ENCODE results near the gene PAXX. TPM values are rescaled to one million over a fixed set of nuclear protein-coding genes. Genes with fewer than 3 reads are reported as not detected.

Gene PAXX
- total RNA-seq, 1 donor from 2014 or later: 50.7 TPM

- H3K27ac Mint-ChIP-seq (ENCODE audit: unreplicated experiment): no peak overlapping the region
These were observed 20.7 kb downstream of the PAXX start for GRCh38 chr9:137012694-137013570.

GRCh38 chr9:137013571-137013940, 21.3 kb downstream of the PAXX start:
- H3K4me1 Mint-ChIP-seq (ENCODE audit: low read depth, unreplicated experiment): no peaks in the 10 kb centered on the region
- H3K9me3 Mint-ChIP-seq (ENCODE audit: unreplicated experiment): peaks cover 1% of the 10 kb centered on the region
- no peaks in the 10 kb centered on the region for H3K36me3 Mint-ChIP-seq (ENCODE audit: unreplicated experiment)
- no peak for TF ChIP-seq CTCF (IDR thresholded peaks at IDR 0.05; ENCODE audit: partially characterized antibody, unreplicated experiment)
- no peak overlapping the region for H3K27ac Mint-ChIP-seq (ENCODE audit: unreplicated experiment)
- H3K4me3 Mint-ChIP-seq (ENCODE audit: unreplicated experiment): no peak overlapping the region
- no peak for DNase-seq
- peaks cover 4% of the 10 kb centered on the region for H3K27me3 Mint-ChIP-seq (ENCODE audit: unreplicated experiment)

More at GRCh38 chr9:137012694-137013570, 20.7 kb downstream of the PAXX start:
- H3K27me3 Mint-ChIP-seq (ENCODE audit: unreplicated experiment): peaks cover 4% of the 10 kb centered on the region
- peaks cover 1% of the 10 kb centered on the region for H3K9me3 Mint-ChIP-seq (ENCODE audit: unreplicated experiment)
- DNase-seq: no peak
- no peaks in the 10 kb centered on the region for H3K36me3 Mint-ChIP-seq (ENCODE audit: unreplicated experiment)
- no peak overlapping the region for H3K4me3 Mint-ChIP-seq (ENCODE audit: unreplicated experiment)
- no peak for TF ChIP-seq CTCF (IDR thresholded peaks at IDR 0.05; ENCODE audit: partially characterized antibody, unreplicated experiment)
- H3K4me1 Mint-ChIP-seq (ENCODE audit: low read depth, unreplicated experiment): no peaks in the 10 kb centered on the region

- no peak for DNase-seq
- H3K27ac Mint-ChIP-seq (ENCODE audit: unreplicated experiment): no peak overlapping the region
- no peaks in the 10 kb centered on the region for H3K36me3 Mint-ChIP-seq (ENCODE audit: unreplicated experiment)
- H3K4me3 Mint-ChIP-seq (ENCODE audit: unreplicated experiment): no peak overlapping the region
- peaks cover 4% of the 10 kb centered on the region for H3K27me3 Mint-ChIP-seq (ENCODE audit: unreplicated experiment)
- no peaks in the 10 kb centered on the region for H3K4me1 Mint-ChIP-seq (ENCODE audit: low read depth, unreplicated experiment)
- no peak for TF ChIP-seq CTCF (IDR thresholded peaks at IDR 0.05; ENCODE audit: partially characterized antibody, unreplicated experiment)
- peaks cover 1% of the 10 kb centered on the region for H3K9me3 Mint-ChIP-seq (ENCODE audit: unreplicated experiment)
These were observed 21.9 kb downstream of the PAXX start for GRCh38 chr9:137014166-137014565.

DNA sequence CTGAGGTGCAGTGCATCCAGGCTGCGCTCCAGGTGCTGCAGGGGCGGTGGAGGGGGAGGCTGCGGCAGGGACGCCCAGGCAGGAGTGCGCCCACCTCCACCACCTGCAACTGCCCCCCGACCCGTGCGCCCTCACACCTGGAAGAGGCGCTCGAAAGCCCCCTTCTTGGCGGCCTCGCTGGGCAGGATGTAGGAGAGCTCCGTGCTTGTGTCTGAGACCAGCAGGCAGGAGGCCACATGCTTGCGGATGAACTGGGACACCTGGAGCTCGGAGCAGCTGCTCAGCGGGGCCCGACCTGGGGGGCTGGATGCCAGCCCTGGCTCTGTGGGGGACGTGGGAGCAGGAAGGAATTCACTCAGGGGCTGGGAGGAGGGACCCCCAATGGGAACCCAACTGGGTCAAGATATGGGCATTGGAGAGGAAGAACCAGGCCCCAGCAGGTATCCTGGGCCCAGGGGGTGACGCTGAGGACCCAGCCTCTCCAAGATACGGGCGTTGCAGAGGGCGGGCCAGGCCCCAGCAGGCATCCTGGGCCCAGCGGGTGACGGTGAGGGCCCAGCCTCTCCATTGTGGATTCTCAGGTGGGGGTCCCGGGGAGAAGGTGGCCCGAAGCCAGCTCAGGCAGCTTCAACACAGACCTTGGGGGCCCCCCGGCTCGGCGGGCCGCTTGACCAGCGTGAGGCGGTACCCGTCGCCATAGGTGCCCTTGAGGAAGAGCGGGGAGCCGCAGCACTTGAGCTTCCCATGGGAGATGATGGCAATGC, 22.7 kb downstream of the PAXX start:
- H3K9me3 Mint-ChIP-seq (ENCODE audit: unreplicated experiment): peaks cover 1% of the 10 kb centered on the region
- DNase-seq: no peak
- H3K36me3 Mint-ChIP-seq (ENCODE audit: unreplicated experiment): no peaks in the 10 kb centered on the region
- TF ChIP-seq CTCF (IDR thresholded peaks at IDR 0.05; ENCODE audit: partially characterized antibody, unreplicated experiment): no peak
- H3K27me3 Mint-ChIP-seq (ENCODE audit: unreplicated experiment): peaks cover 4% of the 10 kb centered on the region
- H3K27ac Mint-ChIP-seq (ENCODE audit: unreplicated experiment): no peak overlapping the region
- H3K4me1 Mint-ChIP-seq (ENCODE audit: low read depth, unreplicated experiment): no peaks in the 10 kb centered on the region
- H3K4me3 Mint-ChIP-seq (ENCODE audit: unreplicated experiment): no peak overlapping the region

DNA sequence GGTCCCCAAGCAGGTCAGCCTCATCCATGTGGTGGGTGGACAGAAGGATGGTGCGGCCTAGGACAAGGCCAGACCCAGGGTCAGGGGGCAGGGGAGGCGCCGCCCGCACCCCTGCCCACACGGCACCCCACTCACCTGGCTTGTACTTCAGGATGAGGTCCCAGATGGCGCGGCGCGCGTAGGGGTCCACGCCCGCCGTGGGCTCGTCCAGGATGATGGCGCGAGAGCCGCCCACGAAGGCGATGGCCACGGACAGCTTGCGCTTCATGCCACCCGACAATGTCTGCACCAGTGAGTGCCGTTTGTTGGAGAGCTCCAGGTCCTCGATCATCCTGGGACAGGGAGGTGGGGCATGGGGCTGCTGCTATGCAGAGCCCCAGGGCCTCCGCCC, 23.3 kb downstream of the PAXX start:
- Mint-ChIP-seq H3K27ac (ENCODE audit: unreplicated experiment) (no peak overlapping the region), H3K4me3 (ENCODE audit: unreplicated experiment) (no peak overlapping the region), H3K4me1 (ENCODE audit: low read depth, unreplicated experiment) (no peaks in the 10 kb centered on the region), H3K36me3 (ENCODE audit: unreplicated experiment) (no peaks in the 10 kb centered on the region), H3K27me3 (ENCODE audit: unreplicated experiment) (peaks cover 4% of the 10 kb centered on the region), H3K9me3 (ENCODE audit: unreplicated experiment) (peaks cover 1% of the 10 kb centered on the region)
- TF ChIP-seq CTCF (IDR thresholded peaks at IDR 0.05; ENCODE audit: partially characterized antibody, unreplicated experiment): no peak
- no peak for DNase-seq
